SHP77 (cell line): Measurements from ENCODE around the gene SH3GL1.

Experiments used
- DNase-seq, 2 experiments: peaks; one replicate each; lab custom pipeline; 2025; lab: John Stamatoyannopoulos, UW

Gene SH3GL1

GRCh38 chr19:4313847-4314490 lies 86.4 kb downstream of the SH3GL1 start:
- DNase-seq = no peak
